NB4 (cell line): ENCODE results near the gene PGAM5.

Experiments used
- TF ChIP-seq, protein P1 (sequence below): IDR thresholded peaks from 2 replicates; pipeline ENCODE4 v1.6.1; 2011; ENCODE audit warnings: low read depth, low read length
- TF ChIP-seq, protein P2 (sequence below): IDR thresholded peaks from one replicate; pipeline ENCODE4 v1.5.1; 2012; ENCODE audit warnings: low read depth, low read length

DNA sequence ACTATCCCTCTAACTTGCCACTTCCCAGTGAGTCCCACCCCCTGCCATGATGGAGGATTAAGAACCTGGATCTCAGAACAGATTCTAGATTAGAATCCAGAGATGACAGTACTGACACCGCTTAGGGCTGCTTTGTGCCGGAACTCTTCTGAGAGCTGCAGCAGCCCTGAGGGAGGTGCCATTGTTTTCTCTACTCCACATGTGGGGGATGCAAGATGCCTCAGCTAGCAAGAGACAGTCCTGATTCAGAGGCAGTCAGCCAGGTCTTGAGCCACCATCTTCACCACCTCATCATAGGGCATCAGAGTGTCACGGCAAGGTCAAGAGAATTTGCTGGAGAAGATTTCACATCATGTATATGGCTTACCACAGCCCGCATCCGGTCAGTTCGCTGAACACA is 3.4 kb upstream of the PGAM5 start:
- TF ChIP-seq, protein P1, sequence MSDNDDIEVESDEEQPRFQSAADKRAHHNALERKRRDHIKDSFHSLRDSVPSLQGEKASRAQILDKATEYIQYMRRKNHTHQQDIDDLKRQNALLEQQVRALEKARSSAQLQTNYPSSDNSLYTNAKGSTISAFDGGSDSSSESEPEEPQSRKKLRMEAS: no peak
- TF ChIP-seq, protein P2, sequence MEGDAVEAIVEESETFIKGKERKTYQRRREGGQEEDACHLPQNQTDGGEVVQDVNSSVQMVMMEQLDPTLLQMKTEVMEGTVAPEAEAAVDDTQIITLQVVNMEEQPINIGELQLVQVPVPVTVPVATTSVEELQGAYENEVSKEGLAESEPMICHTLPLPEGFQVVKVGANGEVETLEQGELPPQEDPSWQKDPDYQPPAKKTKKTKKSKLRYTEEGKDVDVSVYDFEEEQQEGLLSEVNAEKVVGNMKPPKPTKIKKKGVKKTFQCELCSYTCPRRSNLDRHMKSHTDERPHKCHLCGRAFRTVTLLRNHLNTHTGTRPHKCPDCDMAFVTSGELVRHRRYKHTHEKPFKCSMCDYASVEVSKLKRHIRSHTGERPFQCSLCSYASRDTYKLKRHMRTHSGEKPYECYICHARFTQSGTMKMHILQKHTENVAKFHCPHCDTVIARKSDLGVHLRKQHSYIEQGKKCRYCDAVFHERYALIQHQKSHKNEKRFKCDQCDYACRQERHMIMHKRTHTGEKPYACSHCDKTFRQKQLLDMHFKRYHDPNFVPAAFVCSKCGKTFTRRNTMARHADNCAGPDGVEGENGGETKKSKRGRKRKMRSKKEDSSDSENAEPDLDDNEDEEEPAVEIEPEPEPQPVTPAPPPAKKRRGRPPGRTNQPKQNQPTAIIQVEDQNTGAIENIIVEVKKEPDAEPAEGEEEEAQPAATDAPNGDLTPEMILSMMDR: no peak
